T-helper 1 cell treated with Interleukin-12 subunit alpha and Interleukin-12 subunit beta and Interleukin-4 antibody, amounts not matched to agents 30 ng/mL and 1 ng/mL, for 36 hours (primary cell): ENCODE data around the gene KCNQ1. TPM values are rescaled to one million over a fixed set of nuclear protein-coding genes. Genes with fewer than 3 reads are reported as not detected.

Source experiments
- intact Hi-C: fragments of 100-400 bp; cut with micrococcal nuclease; formaldehyde crosslinking; loops from one replicate; pipeline ENCODE4 v1.15.1; 2024
- total RNA-seq: library from RNA; stranded (reverse); gene quantifications from 2 replicates; pipeline ENCODE4 v1.2.3, GENCODE V29; 2022

Gene KCNQ1
- total RNA-seq, 1 donor from 2014 or later = 16.9 TPM

GRCh38 chr11:2721210-2721916 is 276.6 kb downstream of the KCNQ1 start:
- intact Hi-C loops = no loop called here

- intact Hi-C loops = no loop called here
Measured at GRCh38 chr11:2722955-2723354, 278.1 kb downstream of the KCNQ1 start.

- intact Hi-C loops = no loop called here
Measured at GRCh38 chr11:2724104-2724503, 279.3 kb downstream of the KCNQ1 start.

GRCh38 chr11:2724653-2725367 is 280.0 kb downstream of the KCNQ1 start:
- intact Hi-C loops = no loop called here

- intact Hi-C loops = no loop called here
Measured at GRCh38 chr11:2725368-2726300, 280.8 kb downstream of the KCNQ1 start.

GRCh38 chr11:2726964-2727363 is 282.2 kb downstream of the KCNQ1 start:
- intact Hi-C loops = no loop called here

GRCh38 chr11:2728128-2728662 is 283.4 kb downstream of the KCNQ1 start:
- intact Hi-C loops = no loop called here

GRCh38 chr11:2728663-2729332 is 284.0 kb downstream of the KCNQ1 start:
- intact Hi-C loops = no loop called here

GRCh38 chr11:2729841-2730240 is 285.0 kb downstream of the KCNQ1 start:
- intact Hi-C loops = no loop called here

- intact Hi-C loops = no loop called here
Measured at GRCh38 chr11:2730272-2731129, 285.7 kb downstream of the KCNQ1 start.

- intact Hi-C loops = no loop called here
Measured at GRCh38 chr11:2731130-2732125, 286.6 kb downstream of the KCNQ1 start.

- intact Hi-C loops = no loop called here
Measured at GRCh38 chr11:2732261-2732939, 287.6 kb downstream of the KCNQ1 start.

- intact Hi-C loops = no loop called here
Measured at GRCh38 chr11:2732940-2733628, 288.3 kb downstream of the KCNQ1 start.

- intact Hi-C loops = no loop called here
Measured at GRCh38 chr11:2734181-2735052, 289.6 kb downstream of the KCNQ1 start.

GRCh38 chr11:2735053-2735589 is 290.3 kb downstream of the KCNQ1 start:
- intact Hi-C loops = no loop called here

- intact Hi-C loops = no loop called here
Measured at GRCh38 chr11:2736577-2737225, 291.9 kb downstream of the KCNQ1 start.
